H1 (cell line): ENCODE measurements around the gene PLEKHB1. TPM values are rescaled to one million over a fixed set of nuclear protein-coding genes. Genes with fewer than 3 reads are reported as not detected.

Experiments used
- CEBPB ChIP-seq: IDR thresholded peaks from 2 replicates; pipeline ENCODE4 v1.6.1; 2012; ENCODE audit warnings: low read depth, low read length
- CHD2 ChIP-seq: IDR thresholded peaks from 2 replicates; pipeline ENCODE4 v1.6.1; 2012; ENCODE audit warnings: low read length, improper control_type of control experiment
- EGR1 ChIP-seq: IDR thresholded peaks from 2 replicates; pipeline ENCODE4 v1.6.1; 2011; ENCODE audit warnings: low read depth, low read length, borderline replicate concordance
- FOSL1 ChIP-seq: IDR thresholded peaks from 2 replicates; pipeline ENCODE4 v1.6.1; 2011; ENCODE audit warnings: mild to moderate bottlenecking, low read depth, low read length, moderate library complexity; ENCODE audit not compliant: insufficient read depth
- KDM5A ChIP-seq: fragments of 200-600 bp; IDR thresholded peaks from 2 replicates; pipeline ENCODE4 v1.7.1; 2012; ENCODE audit warnings: mild to moderate bottlenecking, low read length, inconsistent platforms, mixed read lengths
- MAX ChIP-seq: IDR thresholded peaks from 2 replicates; pipeline ENCODE4 v1.6.1; 2012; ENCODE audit warnings: inconsistent platforms
- NANOG ChIP-seq: IDR thresholded peaks from 2 replicates; pipeline ENCODE4 v1.6.1; 2011; ENCODE audit warnings: low read length, low read depth, mild to moderate bottlenecking, inconsistent platforms; ENCODE audit not compliant: insufficient read depth, poor library complexity, severe bottlenecking
- PHF8 ChIP-seq: fragments of 200-600 bp; sonication (generic); conservative IDR thresholded peaks from 2 replicates; pipeline ENCODE4 v1.7.1; 2012; ENCODE audit warnings: low read depth, mild to moderate bottlenecking, inconsistent platforms, low read length, moderate library complexity
- POLR2A ChIP-seq, 2 experiments: IDR thresholded peaks; 1 replicate in 1 of 2; 2 replicates in 1 of 2; pipeline ENCODE4 v1.6.1; 2011; ENCODE audit warnings: low read depth in 2 of 2, low read length in 2 of 2, mild to moderate bottlenecking in 2 of 2; ENCODE audit errors: control extremely low read depth in 1 of 2
- POU5F1 ChIP-seq: IDR thresholded peaks from 2 replicates; pipeline ENCODE4 v1.6.1; 2011; ENCODE audit warnings: low read depth, mild to moderate bottlenecking, low read length, moderate library complexity
- RBBP5 ChIP-seq: IDR thresholded peaks from 2 replicates; pipeline ENCODE4 v1.7.1; 2012; ENCODE audit warnings: low read depth, mild to moderate bottlenecking, inconsistent platforms, low read length, moderate library complexity, borderline replicate concordance
- RFX5 ChIP-seq: IDR thresholded peaks from 2 replicates; pipeline ENCODE4 v1.6.1; 2011; ENCODE audit warnings: low read depth, low read length, improper control_type of control experiment, borderline replicate concordance
- SAP30 ChIP-seq: fragments of 300-600 bp; sonication (generic); IDR thresholded peaks from 2 replicates; pipeline ENCODE4 v1.7.1; 2012; ENCODE audit warnings: low read length, moderate library complexity, mild to moderate bottlenecking, inconsistent platforms; ENCODE audit not compliant: insufficient read depth, insufficient replicate concordance
- SIX5 ChIP-seq: IDR thresholded peaks from 2 replicates; pipeline ENCODE4 v1.6.1; 2011; ENCODE audit warnings: mild to moderate bottlenecking, low read depth, low read length
- SP2 ChIP-seq: IDR thresholded peaks from 2 replicates; pipeline ENCODE4 v1.6.1; 2012; ENCODE audit warnings: mild to moderate bottlenecking, low read length, inconsistent platforms
- SP4 ChIP-seq: IDR thresholded peaks from 2 replicates; pipeline ENCODE4 v1.6.1; 2012; ENCODE audit warnings: low read length, inconsistent platforms
- SRF ChIP-seq: IDR thresholded peaks from 2 replicates; pipeline ENCODE4 v1.6.1; 2011; ENCODE audit warnings: mild to moderate bottlenecking, low read depth, low read length, moderate library complexity
- TAF1 ChIP-seq: IDR thresholded peaks from 2 replicates; pipeline ENCODE4 v1.6.1; 2011; ENCODE audit warnings: mild to moderate bottlenecking, low read depth, low read length
- TCF12 ChIP-seq: IDR thresholded peaks from 2 replicates; pipeline ENCODE4 v1.6.1; 2011; ENCODE audit warnings: low read depth, mild to moderate bottlenecking, low read length
- TEAD4 ChIP-seq: IDR thresholded peaks from 2 replicates; pipeline ENCODE4 v1.6.1; 2012; ENCODE audit warnings: low read depth, low read length, inconsistent platforms, mixed read lengths
- YY1 ChIP-seq: IDR thresholded peaks from 2 replicates; pipeline ENCODE4 v1.6.1; 2011; ENCODE audit warnings: low read depth, mild to moderate bottlenecking, low read length
- ZNF274 ChIP-seq: IDR thresholded peaks from 2 replicates; pipeline ENCODE4 v1.7.0; 2012; ENCODE audit warnings: low read length, borderline replicate concordance; ENCODE audit errors: extremely low read depth
- polyA plus RNA-seq, 7 experiments: library from polyadenylated mRNA; depleted of rRNA in 3 of 7; stranded (reverse) in 5 of 7; unstranded in 2 of 7; fragments of >200 nt in 5 of 7; fragments of 200-250 nt in 2 of 7; gene quantifications; 1 replicate in 5 of 7; 2 replicates in 1 of 7; 4 replicates in 1 of 7; pipeline versions ENCODE4 v1.2.1 to v1.2.3, GENCODE V29; 2011 to 2013; ENCODE audit warnings: missing spikeins in 2 of 7, mixed read lengths in 2 of 7
- total RNA-seq: library from RNA; stranded (reverse); fragmentation: NEBNext Ultra II Directional; extraction: Animal tissue kit (Norgen Biotek cat#: 25700); gene quantifications from 2 replicates; pipeline ENCODE4 v1.2.1, GENCODE V29; 2021
- TF ChIP-seq, protein P1 (sequence below), 3 experiments: IDR thresholded peaks; 1 replicate in 2 of 3; 2 replicates in 1 of 3; pipeline versions ENCODE4 v1.5.1 to v1.6.1; 2011; ENCODE audit warnings: low read length in 3 of 3, mild to moderate bottlenecking in 3 of 3, inconsistent platforms in 2 of 3, low read depth in 1 of 3, moderate library complexity in 1 of 3; ENCODE audit not compliant: insufficient read depth in 1 of 3; ENCODE audit errors: control extremely low read depth in 1 of 3

The PLEKHB1 gene
- total and polyA plus RNA-seq, 2 of the 8 experiments (the other 6 are each of a cell fraction or from before 2014, with no cell fraction given): 14.8 to 24.5 TPM

DNA sequence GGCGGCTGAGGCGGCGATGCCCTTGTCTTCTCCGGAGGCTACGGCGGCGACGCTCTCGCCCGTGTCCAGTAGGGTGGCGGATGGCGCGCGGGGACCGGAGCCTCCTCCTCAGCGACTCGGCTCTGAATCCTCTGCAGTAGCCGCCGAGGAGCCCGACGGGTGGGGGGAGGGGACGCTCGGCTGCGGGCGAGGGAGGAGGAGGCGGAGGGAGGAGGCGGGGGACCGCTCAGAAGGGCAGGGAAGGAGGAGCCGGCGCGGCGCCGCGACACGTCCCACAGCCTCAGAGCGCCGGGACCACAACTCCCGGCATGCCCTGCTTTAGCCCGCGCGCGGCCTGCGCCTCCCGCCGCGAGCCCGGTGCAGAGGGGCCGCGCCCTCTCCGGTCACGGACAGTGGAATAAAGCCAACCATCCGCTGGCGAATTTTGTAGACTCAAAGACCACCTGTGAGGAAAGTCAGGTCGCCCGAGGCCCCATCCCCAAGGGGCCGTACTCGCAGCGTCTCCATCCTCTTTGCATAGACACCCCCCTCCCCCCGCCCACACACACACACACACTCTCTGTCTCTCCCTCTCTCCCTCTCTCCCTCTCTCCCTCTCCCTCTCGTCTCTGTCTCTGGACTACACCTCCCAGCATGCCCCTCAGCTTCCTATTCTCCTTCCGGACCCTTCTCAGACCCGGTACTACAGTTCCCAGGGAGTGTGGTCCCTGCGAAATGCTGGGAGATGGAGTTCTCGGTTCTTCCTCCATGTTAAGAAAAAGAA, 48.2 kb upstream of the PLEKHB1 start, which contains the start of gene FAM168A (continued):
- TF ChIP-seq RFX5: no peak
- TF ChIP-seq KDM5A: no peak
- peak; percentile 97 for TF ChIP-seq RBBP5
- no peak for TF ChIP-seq ZNF274
- peak; percentile 42; the same call in 1 of the 2 replicates for TF ChIP-seq CHD2
- TF ChIP-seq POU5F1: no peak
- TF ChIP-seq TEAD4: no peak
- TF ChIP-seq TAF1: peak; percentile 40; the same call in 1 of the 2 replicates
- TF ChIP-seq FOSL1: no peak
- no peak for TF ChIP-seq NANOG
- no peak for TF ChIP-seq SRF
- peak; percentile 96 for TF ChIP-seq SIX5
- TF ChIP-seq SAP30: peak; percentile 38
- peak; percentile 51; the same call in 1 of the 2 replicates for TF ChIP-seq TCF12
- peak; percentile 70 for TF ChIP-seq PHF8
- no peak for TF ChIP-seq SP2
- peak; percentile 85 for TF ChIP-seq EGR1
- TF ChIP-seq SP4: no peak
- peak; percentile 89 for TF ChIP-seq YY1
- no peak for TF ChIP-seq MAX
- TF ChIP-seq POLR2A (IDR thresholded peaks at IDR 0.05; ENCODE audit: control extremely low read depth in 1 of 2, low read depth in 2 of 2, low read length in 2 of 2): peak in 1 of 2 experiments; percentile 79; a peak in 2 of 3 replicates
- TF ChIP-seq, protein P1, sequence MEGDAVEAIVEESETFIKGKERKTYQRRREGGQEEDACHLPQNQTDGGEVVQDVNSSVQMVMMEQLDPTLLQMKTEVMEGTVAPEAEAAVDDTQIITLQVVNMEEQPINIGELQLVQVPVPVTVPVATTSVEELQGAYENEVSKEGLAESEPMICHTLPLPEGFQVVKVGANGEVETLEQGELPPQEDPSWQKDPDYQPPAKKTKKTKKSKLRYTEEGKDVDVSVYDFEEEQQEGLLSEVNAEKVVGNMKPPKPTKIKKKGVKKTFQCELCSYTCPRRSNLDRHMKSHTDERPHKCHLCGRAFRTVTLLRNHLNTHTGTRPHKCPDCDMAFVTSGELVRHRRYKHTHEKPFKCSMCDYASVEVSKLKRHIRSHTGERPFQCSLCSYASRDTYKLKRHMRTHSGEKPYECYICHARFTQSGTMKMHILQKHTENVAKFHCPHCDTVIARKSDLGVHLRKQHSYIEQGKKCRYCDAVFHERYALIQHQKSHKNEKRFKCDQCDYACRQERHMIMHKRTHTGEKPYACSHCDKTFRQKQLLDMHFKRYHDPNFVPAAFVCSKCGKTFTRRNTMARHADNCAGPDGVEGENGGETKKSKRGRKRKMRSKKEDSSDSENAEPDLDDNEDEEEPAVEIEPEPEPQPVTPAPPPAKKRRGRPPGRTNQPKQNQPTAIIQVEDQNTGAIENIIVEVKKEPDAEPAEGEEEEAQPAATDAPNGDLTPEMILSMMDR (IDR thresholded peaks at IDR 0.05; ENCODE audit: control extremely low read depth in 1 of 3, insufficient read depth in 1 of 3, low read depth in 1 of 3, low read length in 3 of 3): peak in 1 of 3 experiments; percentile 15; a peak in 1 of 4 replicates
- no peak for TF ChIP-seq CEBPB
